BE2C (cell line): ENCODE results near the gene ETV3.

Source experiments
- DNase-seq: peaks from one replicate; pipeline ENCODE4 v3.0.0-alpha.2; 2020
- H3K27me3 ChIP-seq: fragments of 250-450 bp; sonication (Bioruptor Pico); 2 replicates; pipeline ENCODE4 v1.5.1; 2020; ENCODE audit warnings: mild to moderate bottlenecking
- H3K36me3 ChIP-seq: fragments of 250-450 bp; sonication (Bioruptor Pico); 2 replicates; pipeline ENCODE4 v1.5.1; 2020; ENCODE audit warnings: mild to moderate bottlenecking
- H3K4me1 ChIP-seq: fragments of 250-450 bp; sonication (Bioruptor Pico); 2 replicates; pipeline ENCODE4 v1.5.1; 2020
- H3K4me3 ChIP-seq: 2 replicates; pipeline ENCODE4 v1.5.1; 2011; ENCODE audit warnings: low read depth, low read length
- H3K9me3 ChIP-seq: fragments of 250-450 bp; sonication (Bioruptor Pico); 2 replicates; pipeline ENCODE4 v1.5.1; 2020
- CTCF ChIP-seq: IDR thresholded peaks from 2 replicates; pipeline ENCODE4 v1.5.1; 2012; ENCODE audit warnings: mild to moderate bottlenecking, low read depth, low read length

Gene ETV3

GRCh38 chr1:157077394-157077793, 60.8 kb downstream of the ETV3 start:
- no peak for TF ChIP-seq CTCF
- Histone ChIP-seq H3K36me3 (no peaks in the 10 kb centered on the region), H3K9me3 (no peaks in the 10 kb centered on the region), H3K4me1 (no peaks in the 10 kb centered on the region), H3K4me3 (no peak overlapping the region), H3K27me3 (no peaks in the 10 kb centered on the region)
- no peak for DNase-seq

- peak; percentile 76 for TF ChIP-seq CTCF
- no peaks in the 10 kb centered on the region for H3K9me3 ChIP-seq
- peak overlapping the region; percentile 49 for H3K4me3 ChIP-seq
- H3K27me3 ChIP-seq, result no peaks in the 10 kb centered on the region
- no peaks in the 10 kb centered on the region for H3K36me3 ChIP-seq
- DNase-seq, result peak; percentile 86
- no peaks in the 10 kb centered on the region for H3K4me1 ChIP-seq
Observed at GRCh38 chr1:157073944-157074685, 64.1 kb downstream of the ETV3 start.
